ENCODE data around the gene DACT1. TPM values are rescaled to one million over a fixed set of nuclear protein-coding genes. Genes with fewer than 3 reads are reported as not detected.

Gene DACT1
- polyA plus RNA-seq, 1 of the 3 experiments (the other 2 are of a cell fraction): 3.3 TPM

DNA sequence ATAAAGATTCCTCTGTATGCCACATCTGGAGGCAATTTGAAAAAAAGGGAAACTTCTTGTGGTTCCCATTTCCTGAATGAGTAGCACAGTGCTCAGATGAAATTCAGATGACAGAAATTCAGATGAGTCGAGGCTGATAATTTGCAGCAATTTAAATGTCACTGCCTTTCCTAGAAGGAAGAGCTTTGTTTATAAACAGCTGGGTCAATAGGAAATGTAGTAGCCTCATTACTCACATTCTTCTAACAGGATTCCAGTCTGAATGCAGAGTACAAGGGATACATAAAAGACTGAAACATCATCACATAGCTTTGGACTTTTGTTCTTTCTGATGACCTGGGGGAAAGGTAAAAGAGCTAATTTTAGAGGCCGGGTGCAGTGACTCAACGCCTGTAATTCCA, 11.3 kb upstream of the DACT1 start (continued):
- TF ChIP-seq, protein P1, sequence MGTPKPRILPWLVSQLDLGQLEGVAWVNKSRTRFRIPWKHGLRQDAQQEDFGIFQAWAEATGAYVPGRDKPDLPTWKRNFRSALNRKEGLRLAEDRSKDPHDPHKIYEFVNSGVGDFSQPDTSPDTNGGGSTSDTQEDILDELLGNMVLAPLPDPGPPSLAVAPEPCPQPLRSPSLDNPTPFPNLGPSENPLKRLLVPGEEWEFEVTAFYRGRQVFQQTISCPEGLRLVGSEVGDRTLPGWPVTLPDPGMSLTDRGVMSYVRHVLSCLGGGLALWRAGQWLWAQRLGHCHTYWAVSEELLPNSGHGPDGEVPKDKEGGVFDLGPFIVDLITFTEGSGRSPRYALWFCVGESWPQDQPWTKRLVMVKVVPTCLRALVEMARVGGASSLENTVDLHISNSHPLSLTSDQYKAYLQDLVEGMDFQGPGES (IDR thresholded peaks at IDR 0.05; ENCODE audit: low read depth, low read length): no peak
- TF ChIP-seq EZH2phosphoT487 (IDR thresholded peaks at IDR 0.05; ENCODE audit: borderline replicate concordance, low read depth): no peak
- no peak for TF ChIP-seq USF1 (IDR thresholded peaks at IDR 0.05; ENCODE audit: borderline replicate concordance, low read depth)
- 0 out of 2 replicates have a peak, but pooled peaks have one; percentile 20 for TF ChIP-seq MEF2A (IDR thresholded peaks at IDR 0.05; ENCODE audit: borderline replicate concordance, low read depth)
- peak; percentile 50; the same call in 1 of the 2 replicates for TF ChIP-seq TEAD4 (IDR thresholded peaks at IDR 0.05; ENCODE audit: borderline replicate concordance, insufficient read depth)
- no peak for TF ChIP-seq TAF1 (IDR thresholded peaks at IDR 0.05; ENCODE audit: borderline replicate concordance, low read depth, low read length)
- no peak for TF ChIP-seq SIN3A (IDR thresholded peaks at IDR 0.05; ENCODE audit: borderline replicate concordance, low read depth, low read length)
- no peak for TF ChIP-seq CHD2 (IDR thresholded peaks at IDR 0.05; ENCODE audit: low read length, partially characterized antibody)
- TF ChIP-seq NFIC (IDR thresholded peaks at IDR 0.05; ENCODE audit: borderline replicate concordance): peak; percentile 34; the same call in 1 of the 2 replicates
- peak; percentile 95 for TF ChIP-seq TCF12 (IDR thresholded peaks at IDR 0.05)
- TF ChIP-seq, protein P2, sequence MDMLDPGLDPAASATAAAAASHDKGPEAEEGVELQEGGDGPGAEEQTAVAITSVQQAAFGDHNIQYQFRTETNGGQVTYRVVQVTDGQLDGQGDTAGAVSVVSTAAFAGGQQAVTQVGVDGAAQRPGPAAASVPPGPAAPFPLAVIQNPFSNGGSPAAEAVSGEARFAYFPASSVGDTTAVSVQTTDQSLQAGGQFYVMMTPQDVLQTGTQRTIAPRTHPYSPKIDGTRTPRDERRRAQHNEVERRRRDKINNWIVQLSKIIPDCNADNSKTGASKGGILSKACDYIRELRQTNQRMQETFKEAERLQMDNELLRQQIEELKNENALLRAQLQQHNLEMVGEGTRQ (IDR thresholded peaks at IDR 0.05; ENCODE audit: borderline replicate concordance, low read depth, low read length): no peak
- no peak for TF ChIP-seq FOXM1 (IDR thresholded peaks at IDR 0.05; ENCODE audit: low read depth)
- TF ChIP-seq MXI1 (IDR thresholded peaks at IDR 0.05; ENCODE audit: low read depth, low read length): no peak

- no peak overlapping the region for H3K4me2 ChIP-seq
- H3K79me2 ChIP-seq (ENCODE audit: insufficient read depth): no peaks in the 10 kb centered on the region
- H3K4me3 ChIP-seq (ENCODE audit: low read depth in 2 of 2, low read length in 1 of 2): no peak overlapping the region
- no peak overlapping the region for H3K9ac ChIP-seq
- no peak overlapping the region for H2AFZ ChIP-seq (ENCODE audit: low read depth)
- no peaks in the 10 kb centered on the region for H3K9me2 ChIP-seq
- no peak overlapping the region for H3K27ac ChIP-seq (ENCODE audit: low read depth in 2 of 2, low read length in 1 of 2)
- H4K20me1 ChIP-seq (ENCODE audit: insufficient read depth): no peaks in the 10 kb centered on the region
- H3K9me3 ChIP-seq: no peaks in the 10 kb centered on the region
- no peak for DNase-seq
- no peaks in the 10 kb centered on the region for H3K36me3 ChIP-seq (replicated peaks in 1 of 2; ENCODE audit: control insufficient read depth in 1 of 2, insufficient read depth in 2 of 2, low read length in 1 of 2)
- ChIA-PET POLR2A (no interaction called here), CTCF (interaction anchor here (1.3 to 3.2 kb wide), 2 partner anchors 11 to 127 kb away, joined by 5 to 15 read pairs; no protein-coding TSS in a partner anchor)
- TF ChIP-seq, protein P3, sequence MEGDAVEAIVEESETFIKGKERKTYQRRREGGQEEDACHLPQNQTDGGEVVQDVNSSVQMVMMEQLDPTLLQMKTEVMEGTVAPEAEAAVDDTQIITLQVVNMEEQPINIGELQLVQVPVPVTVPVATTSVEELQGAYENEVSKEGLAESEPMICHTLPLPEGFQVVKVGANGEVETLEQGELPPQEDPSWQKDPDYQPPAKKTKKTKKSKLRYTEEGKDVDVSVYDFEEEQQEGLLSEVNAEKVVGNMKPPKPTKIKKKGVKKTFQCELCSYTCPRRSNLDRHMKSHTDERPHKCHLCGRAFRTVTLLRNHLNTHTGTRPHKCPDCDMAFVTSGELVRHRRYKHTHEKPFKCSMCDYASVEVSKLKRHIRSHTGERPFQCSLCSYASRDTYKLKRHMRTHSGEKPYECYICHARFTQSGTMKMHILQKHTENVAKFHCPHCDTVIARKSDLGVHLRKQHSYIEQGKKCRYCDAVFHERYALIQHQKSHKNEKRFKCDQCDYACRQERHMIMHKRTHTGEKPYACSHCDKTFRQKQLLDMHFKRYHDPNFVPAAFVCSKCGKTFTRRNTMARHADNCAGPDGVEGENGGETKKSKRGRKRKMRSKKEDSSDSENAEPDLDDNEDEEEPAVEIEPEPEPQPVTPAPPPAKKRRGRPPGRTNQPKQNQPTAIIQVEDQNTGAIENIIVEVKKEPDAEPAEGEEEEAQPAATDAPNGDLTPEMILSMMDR (IDR thresholded peaks at IDR 0.05): no peak
- TF ChIP-seq, protein P4, sequence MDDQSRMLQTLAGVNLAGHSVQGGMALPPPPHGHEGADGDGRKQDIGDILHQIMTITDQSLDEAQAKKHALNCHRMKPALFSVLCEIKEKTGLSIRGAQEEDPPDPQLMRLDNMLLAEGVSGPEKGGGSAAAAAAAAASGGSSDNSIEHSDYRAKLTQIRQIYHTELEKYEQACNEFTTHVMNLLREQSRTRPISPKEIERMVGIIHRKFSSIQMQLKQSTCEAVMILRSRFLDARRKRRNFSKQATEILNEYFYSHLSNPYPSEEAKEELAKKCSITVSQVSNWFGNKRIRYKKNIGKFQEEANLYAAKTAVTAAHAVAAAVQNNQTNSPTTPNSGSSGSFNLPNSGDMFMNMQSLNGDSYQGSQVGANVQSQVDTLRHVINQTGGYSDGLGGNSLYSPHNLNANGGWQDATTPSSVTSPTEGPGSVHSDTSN (IDR thresholded peaks at IDR 0.05): no peak
- TF ChIP-seq, protein P2 (IDR thresholded peaks at IDR 0.05; ENCODE audit: borderline replicate concordance, low read depth, low read length): no peak
- TF ChIP-seq GABPA (IDR thresholded peaks at IDR 0.05; ENCODE audit: low read depth) (no peak), TEAD4 (IDR thresholded peaks at IDR 0.05; ENCODE audit: borderline replicate concordance, insufficient read depth) (no peak), SIN3A (IDR thresholded peaks at IDR 0.05; ENCODE audit: borderline replicate concordance, low read depth, low read length) (no peak), RCOR1 (IDR thresholded peaks at IDR 0.05; ENCODE audit: low read length) (no peak), EZH2phosphoT487 (IDR thresholded peaks at IDR 0.05; ENCODE audit: borderline replicate concordance, low read depth) (no peak), FOSL2 (IDR thresholded peaks at IDR 0.05; ENCODE audit: borderline replicate concordance, low read depth) (no peak), SMC3 (IDR thresholded peaks at IDR 0.05; ENCODE audit: low read depth, low read length) (no peak)
- TF ChIP-seq, protein P5, sequence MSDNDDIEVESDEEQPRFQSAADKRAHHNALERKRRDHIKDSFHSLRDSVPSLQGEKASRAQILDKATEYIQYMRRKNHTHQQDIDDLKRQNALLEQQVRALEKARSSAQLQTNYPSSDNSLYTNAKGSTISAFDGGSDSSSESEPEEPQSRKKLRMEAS (IDR thresholded peaks at IDR 0.05; ENCODE audit: low read depth): no peak
- WGBS (ENCODE audit: low lambda C conversion rate): 86% methylated on average over 6 of the region's 6 CpGs
- H3K4me1 ChIP-seq (ENCODE audit: control insufficient read depth in 1 of 2, insufficient read depth in 2 of 2, low read depth in 1 of 2, low read length in 1 of 2): peaks cover 0 to 10% of the 10 kb centered on the region in 2 experiments; a peak in 1 of 4 replicates
- no peaks in the 10 kb centered on the region for H3K27me3 ChIP-seq (ENCODE audit: insufficient read depth)
- peaks cover 12% of the 10 kb centered on the region for H3F3A ChIP-seq (replicated peaks; ENCODE audit: insufficient read depth)
These were observed 9.4 kb upstream of the DACT1 start for GRCh38 chr14:58628406-58628805.

Measured in SK-N-SH (cell line).